BE2C (cell line): Measurements from ENCODE around the gene EIF4E3. TPM values are rescaled to one million over a fixed set of nuclear protein-coding genes. Genes with fewer than 3 reads are reported as not detected.

ENCODE experiments used
- DNase-seq: peaks from one replicate; pipeline ENCODE4 v3.0.0-alpha.2; 2020
- H3K27me3 ChIP-seq: fragments of 250-450 bp; sonication (Bioruptor Pico); 2 replicates; pipeline ENCODE4 v1.5.1; 2020; ENCODE audit warnings: mild to moderate bottlenecking
- H3K36me3 ChIP-seq: fragments of 250-450 bp; sonication (Bioruptor Pico); 2 replicates; pipeline ENCODE4 v1.5.1; 2020; ENCODE audit warnings: mild to moderate bottlenecking
- H3K4me1 ChIP-seq: fragments of 250-450 bp; sonication (Bioruptor Pico); 2 replicates; pipeline ENCODE4 v1.5.1; 2020
- H3K4me3 ChIP-seq: 2 replicates; pipeline ENCODE4 v1.5.1; 2011; ENCODE audit warnings: low read depth, low read length
- H3K9me3 ChIP-seq: fragments of 250-450 bp; sonication (Bioruptor Pico); 2 replicates; pipeline ENCODE4 v1.5.1; 2020
- polyA plus RNA-seq: library from polyadenylated mRNA; unstranded; fragments of >200 nt; gene quantifications from one replicate; pipeline ENCODE4 v1.2.1, GENCODE V29; 2012; ENCODE audit warnings: low read depth, missing spikeins; ENCODE audit not compliant: insufficient read length, insufficient read depth
- TF ChIP-seq, protein P1 (sequence below): IDR thresholded peaks from 2 replicates; pipeline ENCODE4 v1.5.1; 2012; ENCODE audit warnings: mild to moderate bottlenecking, low read depth, low read length

Gene EIF4E3
- 0.88 TPM for polyA plus RNA-seq

DNA sequence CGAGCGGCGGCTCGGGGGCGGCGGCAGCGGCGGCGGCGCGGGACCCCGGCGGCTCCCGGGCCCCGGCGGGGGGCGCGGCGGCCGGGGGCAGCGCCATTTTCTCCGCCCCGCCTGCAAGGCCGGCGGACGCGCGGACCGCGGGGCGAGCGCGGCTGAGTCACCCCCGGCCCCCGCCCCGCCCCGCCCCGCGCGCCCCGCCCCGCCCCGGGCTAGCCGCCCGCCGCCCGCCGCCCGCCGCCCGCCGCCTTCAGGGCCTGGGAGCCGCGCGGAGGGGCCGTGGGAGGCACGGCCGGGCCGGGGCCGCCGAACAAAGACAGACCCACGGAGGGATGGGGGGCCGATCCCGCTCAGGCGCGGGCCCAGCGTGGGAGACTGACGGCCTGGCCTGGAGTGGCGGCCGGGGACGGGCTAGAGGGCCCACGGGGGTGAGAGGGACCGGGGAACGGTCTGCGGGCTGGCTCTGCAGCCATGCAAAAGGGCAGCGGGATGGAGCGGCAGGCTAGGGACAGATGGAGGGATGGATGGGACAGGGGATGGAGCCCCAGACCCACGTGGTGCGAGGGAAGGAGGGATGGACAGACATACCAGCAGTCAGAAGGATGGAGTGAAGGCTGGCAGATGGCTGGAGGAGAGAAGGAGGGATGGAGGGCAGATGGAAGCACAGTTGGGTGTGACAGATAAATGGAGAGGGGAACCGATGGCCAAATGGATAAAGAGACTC lies at the start of gene EIF4E3:
Gene EIF4E3 (minus strand): TSS at position 132 of the 721 bp plus-strand sequence. CDS start 35 bp downstream, at position 97.
- H3K4me3 ChIP-seq = peak within 1 kb of the TSS; percentile 73
- no peaks in the 10 kb centered on the region for H3K9me3 ChIP-seq
- TF ChIP-seq, protein P1, sequence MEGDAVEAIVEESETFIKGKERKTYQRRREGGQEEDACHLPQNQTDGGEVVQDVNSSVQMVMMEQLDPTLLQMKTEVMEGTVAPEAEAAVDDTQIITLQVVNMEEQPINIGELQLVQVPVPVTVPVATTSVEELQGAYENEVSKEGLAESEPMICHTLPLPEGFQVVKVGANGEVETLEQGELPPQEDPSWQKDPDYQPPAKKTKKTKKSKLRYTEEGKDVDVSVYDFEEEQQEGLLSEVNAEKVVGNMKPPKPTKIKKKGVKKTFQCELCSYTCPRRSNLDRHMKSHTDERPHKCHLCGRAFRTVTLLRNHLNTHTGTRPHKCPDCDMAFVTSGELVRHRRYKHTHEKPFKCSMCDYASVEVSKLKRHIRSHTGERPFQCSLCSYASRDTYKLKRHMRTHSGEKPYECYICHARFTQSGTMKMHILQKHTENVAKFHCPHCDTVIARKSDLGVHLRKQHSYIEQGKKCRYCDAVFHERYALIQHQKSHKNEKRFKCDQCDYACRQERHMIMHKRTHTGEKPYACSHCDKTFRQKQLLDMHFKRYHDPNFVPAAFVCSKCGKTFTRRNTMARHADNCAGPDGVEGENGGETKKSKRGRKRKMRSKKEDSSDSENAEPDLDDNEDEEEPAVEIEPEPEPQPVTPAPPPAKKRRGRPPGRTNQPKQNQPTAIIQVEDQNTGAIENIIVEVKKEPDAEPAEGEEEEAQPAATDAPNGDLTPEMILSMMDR = no peak
- H3K36me3 ChIP-seq = no peaks in the 10 kb centered on the region
- H3K4me1 ChIP-seq = peaks cover 6% of the 10 kb centered on the region; the same call in 1 of the 2 replicates
- peak; percentile 50 for DNase-seq
- H3K27me3 ChIP-seq = peaks cover 6% of the 10 kb centered on the region

DNA sequence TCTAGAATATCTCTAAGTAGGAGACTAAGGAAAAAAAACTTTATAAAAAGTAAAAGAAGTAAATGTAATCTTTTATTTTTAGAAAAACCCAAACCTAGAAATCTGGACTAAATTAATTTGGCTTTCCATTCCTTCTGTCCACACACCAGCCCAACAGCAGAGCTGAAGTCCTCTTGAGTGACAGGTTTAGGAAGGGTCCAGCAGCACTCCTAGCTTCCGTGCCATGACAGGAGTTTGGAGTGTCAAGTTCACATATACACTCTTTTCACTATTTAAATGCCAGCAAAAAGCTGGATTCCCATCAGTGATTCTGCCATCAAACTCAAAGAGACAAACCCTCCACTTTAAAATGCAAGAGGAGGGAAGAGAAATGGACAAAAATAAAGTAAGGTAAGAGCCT lies 46.7 kb upstream of the EIF4E3 start:
- H3K9me3 ChIP-seq = no peaks in the 10 kb centered on the region
- H3K4me1 ChIP-seq = no peaks in the 10 kb centered on the region
- no peak overlapping the region for H3K4me3 ChIP-seq
- TF ChIP-seq, protein P1 = no peak
- no peaks in the 10 kb centered on the region for H3K36me3 ChIP-seq
- no peak for DNase-seq
- H3K27me3 ChIP-seq = no peaks in the 10 kb centered on the region

DNA sequence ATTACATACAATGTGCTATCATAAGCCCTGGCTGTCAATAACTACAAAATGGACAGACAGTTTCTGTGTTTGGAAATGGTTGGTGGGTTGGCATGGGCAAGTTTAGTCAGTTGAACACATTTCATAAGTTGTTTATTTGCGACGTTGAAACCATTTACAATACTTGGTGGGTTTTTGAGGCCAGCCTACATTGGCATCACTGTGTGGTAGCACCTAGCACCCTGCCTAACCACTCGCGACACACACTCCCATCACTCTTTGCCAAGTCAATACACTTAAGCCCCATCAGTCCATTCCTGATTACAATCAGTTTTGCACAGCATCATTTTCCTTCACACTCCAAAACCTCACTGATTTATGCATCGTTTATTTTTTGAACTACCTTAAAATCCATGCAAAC lies 45.9 kb upstream of the EIF4E3 start:
- DNase-seq = no peak
- Histone ChIP-seq H3K4me1 (no peaks in the 10 kb centered on the region), H3K36me3 (no peaks in the 10 kb centered on the region), H3K9me3 (no peaks in the 10 kb centered on the region), H3K27me3 (no peaks in the 10 kb centered on the region), H3K4me3 (no peak overlapping the region)
- TF ChIP-seq, protein P1 = no peak

DNA sequence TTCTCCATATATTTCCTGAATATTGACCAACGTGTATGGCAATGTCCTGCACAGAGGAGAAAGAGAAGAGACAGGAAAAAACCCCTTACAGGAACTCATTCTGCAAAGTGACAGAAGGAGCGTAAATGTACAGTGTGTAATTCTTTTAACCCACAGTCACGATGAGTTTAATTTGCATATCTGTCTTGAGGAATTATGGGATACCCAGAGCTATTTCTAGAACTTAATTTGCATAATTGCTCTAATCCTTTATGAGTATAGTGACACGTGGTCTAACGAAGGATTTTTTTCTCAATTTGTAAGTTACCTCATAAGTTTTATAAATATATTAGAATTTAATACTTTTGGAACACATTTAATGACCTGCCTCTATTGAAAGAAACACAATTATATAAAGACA lies 38.2 kb upstream of the EIF4E3 start:
- no peaks in the 10 kb centered on the region for H3K36me3 ChIP-seq
- no peaks in the 10 kb centered on the region for H3K9me3 ChIP-seq
- no peaks in the 10 kb centered on the region; the same call in 1 of the 2 replicates for H3K4me1 ChIP-seq
- DNase-seq = no peak
- TF ChIP-seq, protein P1 = no peak
- no peak overlapping the region for H3K4me3 ChIP-seq
- H3K27me3 ChIP-seq = no peaks in the 10 kb centered on the region; the same call in 1 of the 2 replicates

DNA sequence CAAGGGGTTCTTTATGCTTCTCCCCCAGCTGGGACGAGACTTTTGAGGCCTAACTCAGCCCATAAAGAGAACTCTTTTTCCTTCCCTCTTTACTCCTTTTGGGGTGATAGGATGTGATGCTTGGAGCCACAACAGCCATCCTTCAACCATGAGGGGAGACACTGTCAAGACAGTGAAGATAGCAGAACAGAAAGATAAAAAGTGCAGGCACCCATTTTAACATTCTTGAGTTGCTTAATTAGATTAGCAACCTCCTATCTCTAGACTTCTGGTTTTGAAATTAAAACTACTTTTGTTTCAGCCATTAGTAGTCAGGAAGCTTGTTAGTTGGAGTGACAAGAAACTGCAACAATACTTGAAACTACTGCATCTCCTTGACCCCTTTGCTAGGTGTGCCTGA lies 34.9 kb upstream of the EIF4E3 start:
- Histone ChIP-seq H3K4me1 (no peaks in the 10 kb centered on the region; the same call in 1 of the 2 replicates), H3K27me3 (no peaks in the 10 kb centered on the region; the same call in 1 of the 2 replicates), H3K4me3 (no peak overlapping the region), H3K9me3 (no peaks in the 10 kb centered on the region), H3K36me3 (no peaks in the 10 kb centered on the region)
- TF ChIP-seq, protein P1 = no peak
- no peak for DNase-seq

DNA sequence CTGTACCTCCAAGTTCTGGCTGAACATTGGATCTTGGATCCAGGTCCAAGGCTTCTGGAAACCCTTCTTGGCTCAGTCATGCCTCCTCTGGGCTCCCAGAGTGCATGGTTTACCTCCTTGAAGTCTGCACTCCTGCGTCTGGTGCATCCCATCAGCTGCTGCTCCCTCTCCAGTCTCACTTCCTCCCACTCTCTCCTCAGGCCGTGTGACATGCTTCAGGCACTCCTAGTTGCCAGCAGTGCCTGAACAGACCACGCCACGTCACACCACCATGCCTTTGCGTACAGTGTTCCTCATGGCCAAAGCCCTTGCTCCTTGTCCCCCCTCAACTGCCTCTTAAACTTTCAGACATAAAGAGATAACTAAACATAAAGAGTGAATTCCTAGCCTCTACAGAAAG lies 34.2 kb upstream of the EIF4E3 start:
- H3K9me3 ChIP-seq = no peaks in the 10 kb centered on the region
- H3K27me3 ChIP-seq = no peaks in the 10 kb centered on the region; the same call in 1 of the 2 replicates
- TF ChIP-seq, protein P1 = no peak
- H3K36me3 ChIP-seq = no peaks in the 10 kb centered on the region
- H3K4me1 ChIP-seq = no peaks in the 10 kb centered on the region; the same call in 1 of the 2 replicates
- no peak for DNase-seq
- H3K4me3 ChIP-seq = no peak overlapping the region
